GM19043 (cell line): ENCODE measurements around the gene FBXL17.
"Not testable (repeated sequence)": the region's sequence is repeated elsewhere in the genome, so short reads cannot be mapped to it uniquely, and the experiment has no call there.

Experiments
- ATAC-seq: cut with Tn5 transposase; IDR thresholded peaks from one replicate; pipeline ENCODE4 v1.9.1; 2021; ENCODE audit warnings: low read depth; ENCODE audit not compliant: unreplicated experiment

Gene FBXL17

DNA sequence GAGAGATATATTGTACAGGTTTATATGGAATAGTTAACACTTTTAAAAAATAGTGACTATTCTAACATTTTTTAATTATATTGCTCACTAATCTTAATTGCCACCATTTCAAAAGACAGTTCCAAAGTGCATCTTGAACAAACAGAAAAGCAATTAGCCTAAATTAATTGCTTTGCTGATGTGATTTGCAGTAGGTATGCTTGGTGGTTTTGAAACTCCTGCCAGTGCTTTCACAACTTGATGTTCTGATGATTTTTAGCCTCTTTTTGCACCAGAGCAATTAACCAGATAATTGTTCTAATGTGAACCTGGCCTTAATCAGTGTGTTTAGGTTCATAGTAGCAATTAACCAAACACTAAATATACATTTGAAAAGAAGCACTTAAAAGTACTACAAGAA lies 207.6 kb downstream of the FBXL17 start:
- ATAC-seq = no peak

DNA sequence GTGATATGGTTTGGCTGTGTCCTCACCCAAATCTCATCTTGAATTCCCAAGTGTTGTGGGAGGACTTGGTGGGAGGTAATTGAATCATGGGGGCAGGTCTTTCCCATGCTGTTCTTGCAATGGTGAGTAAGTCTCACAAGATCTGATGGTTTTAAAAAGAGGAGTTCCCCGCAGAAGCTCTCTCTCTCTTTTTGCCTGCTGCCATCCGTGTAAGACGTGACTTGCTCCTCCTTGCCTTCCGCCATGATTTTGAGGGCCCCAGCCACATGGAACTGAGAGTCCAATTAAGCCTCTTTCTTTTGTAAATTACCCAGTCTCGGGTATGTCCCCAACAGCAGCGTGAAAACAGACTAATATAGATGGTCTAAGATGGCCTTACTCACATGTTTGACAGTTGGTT lies 210.1 kb downstream of the FBXL17 start:
- ATAC-seq = no peak

- ATAC-seq = no peak
Measured at GRCh38 chr5:108168915-108169314, 213.0 kb downstream of the FBXL17 start.

- no peak for ATAC-seq
Measured at GRCh38 chr5:108167174-108167573, 214.7 kb downstream of the FBXL17 start.

- no peak for ATAC-seq
Measured at GRCh38 chr5:108164574-108164973, 217.3 kb downstream of the FBXL17 start.

- ATAC-seq = not testable (repeated sequence)
Measured at GRCh38 chr5:108152854-108153253, 229.0 kb downstream of the FBXL17 start.

GRCh38 chr5:108149369-108149768 lies 232.5 kb downstream of the FBXL17 start:
- ATAC-seq = no peak

DNA sequence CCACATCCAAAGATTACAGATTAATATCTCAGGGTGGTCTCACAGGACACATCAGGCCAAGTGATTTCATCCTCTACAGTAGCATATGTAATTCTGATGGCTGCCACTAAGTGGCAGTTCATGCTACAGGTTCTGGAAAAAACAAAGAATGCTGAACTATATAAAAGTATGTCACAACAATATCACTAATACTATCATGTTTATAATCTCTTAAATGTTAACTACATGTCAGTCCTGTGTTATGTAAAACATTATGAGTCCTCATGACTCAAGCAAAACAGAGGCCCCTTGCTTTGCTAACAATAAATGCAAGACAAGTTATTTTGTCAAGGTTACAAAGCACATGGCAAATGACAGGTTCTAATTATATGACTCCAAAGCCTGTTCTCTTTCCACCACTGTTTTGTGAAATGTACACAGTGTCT lies 233.2 kb downstream of the FBXL17 start:
- peak; percentile 86 for ATAC-seq

DNA sequence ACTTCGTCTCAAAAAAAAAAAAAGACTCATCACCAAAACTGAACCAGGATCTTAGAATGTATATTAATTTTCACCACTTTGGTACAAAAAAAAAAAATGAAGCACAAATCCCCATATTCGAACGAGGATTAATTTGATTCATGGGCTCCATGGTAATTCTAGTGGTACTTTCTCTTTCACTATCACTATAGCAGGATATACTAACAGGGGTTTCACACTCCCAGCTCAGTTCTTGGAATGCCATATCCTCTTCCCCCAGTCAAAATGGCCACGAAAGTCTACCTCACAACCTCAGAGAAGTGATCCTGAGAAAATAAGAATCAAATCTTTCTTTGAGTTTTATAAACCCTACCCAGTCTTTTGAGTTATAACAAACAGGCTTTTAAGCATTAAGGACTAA lies 235.7 kb downstream of the FBXL17 start:
- ATAC-seq = no peak

GRCh38 chr5:108145351-108145750 lies 236.5 kb downstream of the FBXL17 start:
- no peak for ATAC-seq

DNA sequence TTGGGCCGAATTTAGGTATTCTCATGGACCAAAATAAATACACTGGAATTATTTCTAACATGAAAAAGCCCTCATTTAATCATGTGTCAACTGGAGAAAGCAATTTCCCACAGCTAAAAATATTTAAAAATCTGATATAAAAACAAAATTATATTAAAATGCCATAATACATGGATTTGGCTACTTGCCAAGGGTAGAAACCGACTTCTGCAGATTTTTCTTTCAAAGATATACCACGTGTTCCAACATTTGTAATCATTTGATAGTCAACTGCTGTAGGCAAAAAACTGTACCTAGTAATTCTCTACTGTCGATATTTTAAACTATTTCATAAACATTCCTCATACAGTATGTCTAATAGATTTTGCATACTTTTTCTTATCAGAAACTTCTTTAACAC lies 237.6 kb downstream of the FBXL17 start:
- ATAC-seq = no peak

- no peak for ATAC-seq
Measured at GRCh38 chr5:108143581-108143980, 238.3 kb downstream of the FBXL17 start.

- no peak for ATAC-seq
Measured at GRCh38 chr5:108141676-108142075, 240.2 kb downstream of the FBXL17 start.

- no peak for ATAC-seq
Measured at GRCh38 chr5:108136493-108136892, 245.4 kb downstream of the FBXL17 start.

- no peak for ATAC-seq
Measured at GRCh38 chr5:108129129-108129528, 252.8 kb downstream of the FBXL17 start.

DNA sequence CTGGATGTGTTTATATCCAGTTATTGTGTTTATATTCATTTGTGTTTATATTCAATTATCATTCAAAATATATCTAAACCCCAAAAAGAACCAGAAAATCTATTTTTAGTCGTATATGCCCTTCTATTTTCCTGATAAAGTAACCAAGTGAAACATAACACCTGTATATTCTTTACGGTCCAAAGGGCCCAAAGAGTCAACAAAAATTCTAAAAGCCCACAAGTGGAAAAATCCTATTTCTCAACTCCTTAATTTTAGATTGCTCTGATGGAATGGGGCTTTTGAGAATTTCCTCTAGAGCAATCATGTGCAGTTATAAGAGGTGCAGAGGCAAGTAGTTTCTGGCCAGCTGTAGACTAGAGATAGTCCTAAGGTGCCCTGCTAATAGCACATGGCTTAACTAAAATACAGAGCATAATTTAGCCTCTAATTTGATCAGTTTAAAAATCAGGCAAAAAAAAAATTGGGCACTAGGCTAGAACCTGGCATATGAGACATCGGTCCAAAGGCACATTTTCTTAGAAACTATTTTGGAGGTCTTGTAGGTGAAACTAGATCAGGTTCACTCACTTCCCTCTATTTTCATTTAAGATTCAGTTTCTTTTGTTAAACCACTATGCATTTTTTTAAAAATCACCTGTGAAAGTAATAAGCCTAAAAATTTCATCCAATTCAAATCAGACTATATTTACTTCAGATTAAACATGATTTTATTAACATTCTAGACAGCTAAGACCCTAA lies 256.0 kb downstream of the FBXL17 start:
- ATAC-seq = no peak

- no peak for ATAC-seq
Measured at GRCh38 chr5:108124596-108124995, 257.3 kb downstream of the FBXL17 start.

- no peak for ATAC-seq
Measured at GRCh38 chr5:108122702-108123101, 259.2 kb downstream of the FBXL17 start.

GRCh38 chr5:108118813-108119514 lies 262.9 kb downstream of the FBXL17 start:
- no peak for ATAC-seq

DNA sequence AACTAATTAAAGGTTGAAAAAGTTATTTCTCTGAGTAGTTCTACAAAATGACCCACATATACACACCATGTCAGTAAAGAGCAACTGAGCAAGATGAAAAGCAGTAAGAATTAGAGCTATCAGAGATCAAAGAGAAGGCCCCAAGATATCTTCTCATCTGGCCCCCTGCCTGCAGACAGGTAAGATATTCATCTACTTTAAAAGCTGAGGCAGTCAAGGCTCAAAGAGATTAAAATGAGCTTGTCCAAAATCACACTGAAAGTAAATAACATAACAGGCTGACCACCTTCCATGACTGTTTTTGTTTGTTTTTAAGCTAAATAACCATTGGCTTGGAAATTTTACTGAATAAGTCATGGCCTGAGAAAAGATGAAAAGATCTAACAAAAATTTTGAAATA lies 266.2 kb downstream of the FBXL17 start:
- ATAC-seq = no peak

- ATAC-seq = no peak
Measured at GRCh38 chr5:108113950-108114349, 267.9 kb downstream of the FBXL17 start.

GRCh38 chr5:108111736-108112135 lies 270.2 kb downstream of the FBXL17 start:
- no peak for ATAC-seq
